Middle frontal gyrus (tissue), 1 donor: ENCODE results near the gene TNFRSF9.
"Not testable (repeated sequence)": the region's sequence is repeated elsewhere in the genome, so short reads cannot be mapped to it uniquely, and the experiment has no call there.

Experiments used
- DNase-seq: peaks from one replicate; pipeline ENCODE4 v3.0.0-alpha.2; 2015; ENCODE audit warnings: low spot score; ENCODE audit errors: extremely low spot score

TNFRSF9 gene

DNA sequence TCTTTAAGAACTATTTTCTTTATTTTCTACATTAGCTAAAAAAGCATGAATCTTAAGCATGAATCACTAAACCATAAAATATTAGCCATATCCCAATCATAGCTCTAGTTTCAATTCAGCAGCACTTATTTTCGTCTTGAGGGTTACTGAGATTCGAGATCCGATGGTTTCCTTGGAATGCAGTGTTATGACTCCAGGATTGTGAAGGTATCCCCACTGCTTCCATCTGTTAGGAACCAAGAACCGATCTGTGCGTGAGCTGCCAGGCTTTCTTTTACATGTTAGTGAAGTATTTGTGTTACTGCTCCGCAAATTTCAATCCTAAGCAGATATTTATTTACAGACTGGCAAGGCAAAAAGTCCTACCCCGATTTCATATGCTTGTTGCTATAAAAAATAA lies 18.8 kb downstream of the TNFRSF9 start:
- no peak for DNase-seq

DNA sequence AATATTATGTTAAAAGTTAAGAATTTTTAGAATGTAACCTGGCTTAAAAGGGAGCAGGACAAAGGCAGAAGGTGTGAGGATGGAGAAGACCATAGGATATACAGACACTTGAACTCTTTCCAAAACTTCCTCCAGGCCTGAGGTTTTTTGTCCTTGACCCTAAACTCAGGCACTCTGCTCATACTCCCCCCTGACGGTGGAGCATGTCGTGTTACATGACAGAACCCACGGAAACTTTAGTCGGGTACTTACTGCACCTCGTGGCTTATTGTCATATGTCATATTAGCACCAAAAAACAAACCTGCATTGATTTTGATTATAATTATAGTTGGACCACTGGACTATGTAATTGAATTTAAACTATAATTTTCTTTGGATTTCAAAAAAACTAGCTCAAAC lies 20.8 kb downstream of the TNFRSF9 start:
- DNase-seq = no peak

DNA sequence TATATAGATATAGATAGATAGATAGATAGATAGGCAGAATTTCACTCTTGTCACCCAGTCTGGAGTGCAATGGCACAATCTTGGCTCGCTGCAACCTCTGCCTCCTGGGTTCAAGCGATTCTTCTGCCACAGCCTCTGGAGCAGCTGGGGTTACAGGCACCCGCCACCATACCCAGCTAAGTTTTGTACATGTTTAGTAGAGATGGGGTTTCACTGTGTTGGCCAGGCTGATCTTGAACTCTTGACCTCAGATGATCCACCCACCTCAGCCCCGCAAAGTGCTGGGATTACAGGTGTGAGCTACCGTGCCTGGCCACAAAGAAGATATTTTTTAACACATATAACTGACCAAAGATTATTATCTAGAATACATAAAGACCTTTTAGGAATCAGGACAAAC lies 22.7 kb downstream of the TNFRSF9 start:
- not testable (repeated sequence) for DNase-seq

DNA sequence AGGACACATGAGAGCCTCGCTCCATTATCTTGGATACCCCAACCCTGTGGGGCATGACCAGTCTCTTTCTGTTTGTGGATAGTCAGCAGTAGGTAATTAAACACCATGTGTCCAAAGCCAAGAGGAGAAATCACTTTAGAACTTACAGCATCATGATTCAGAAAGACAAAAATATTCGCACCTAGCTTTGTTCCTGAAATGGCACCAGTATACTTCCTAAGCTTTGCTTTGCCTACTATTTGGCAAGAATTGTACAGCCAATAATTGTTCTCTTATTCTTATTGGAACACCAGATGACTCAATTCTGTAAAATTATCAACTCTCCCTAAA lies 24.2 kb downstream of the TNFRSF9 start:
- no peak for DNase-seq

DNA sequence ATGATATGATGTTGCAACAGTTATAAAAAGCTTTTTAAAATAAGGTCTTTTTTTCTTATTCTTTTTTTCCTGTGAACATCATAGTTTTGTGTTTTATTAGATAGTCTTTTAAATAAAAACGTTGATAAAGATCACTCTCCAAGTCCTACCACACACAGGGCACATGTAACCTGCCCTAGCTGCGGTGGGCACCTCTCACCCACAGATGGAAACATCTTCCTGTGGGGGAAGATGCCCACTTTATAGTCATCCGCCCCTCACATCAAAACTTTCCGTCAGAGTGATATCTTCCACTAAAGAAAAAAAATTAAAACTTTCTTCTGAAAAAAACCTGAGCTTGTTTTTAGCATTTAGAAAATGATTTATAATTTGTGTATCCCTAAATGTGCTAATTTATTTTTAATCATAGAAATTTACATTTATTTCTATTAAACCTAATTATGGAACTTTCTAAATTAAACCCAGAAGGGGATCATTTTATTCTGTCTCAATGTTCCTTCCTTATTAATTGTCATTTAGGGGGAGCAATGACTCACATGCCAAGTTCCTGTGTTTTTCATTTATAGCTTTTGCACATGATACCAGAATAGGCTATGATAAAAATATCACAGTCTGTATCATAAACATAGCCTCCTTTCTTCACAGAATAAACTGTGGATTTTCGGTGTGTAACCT lies 24.7 kb downstream of the TNFRSF9 start:
- DNase-seq = no peak

DNA sequence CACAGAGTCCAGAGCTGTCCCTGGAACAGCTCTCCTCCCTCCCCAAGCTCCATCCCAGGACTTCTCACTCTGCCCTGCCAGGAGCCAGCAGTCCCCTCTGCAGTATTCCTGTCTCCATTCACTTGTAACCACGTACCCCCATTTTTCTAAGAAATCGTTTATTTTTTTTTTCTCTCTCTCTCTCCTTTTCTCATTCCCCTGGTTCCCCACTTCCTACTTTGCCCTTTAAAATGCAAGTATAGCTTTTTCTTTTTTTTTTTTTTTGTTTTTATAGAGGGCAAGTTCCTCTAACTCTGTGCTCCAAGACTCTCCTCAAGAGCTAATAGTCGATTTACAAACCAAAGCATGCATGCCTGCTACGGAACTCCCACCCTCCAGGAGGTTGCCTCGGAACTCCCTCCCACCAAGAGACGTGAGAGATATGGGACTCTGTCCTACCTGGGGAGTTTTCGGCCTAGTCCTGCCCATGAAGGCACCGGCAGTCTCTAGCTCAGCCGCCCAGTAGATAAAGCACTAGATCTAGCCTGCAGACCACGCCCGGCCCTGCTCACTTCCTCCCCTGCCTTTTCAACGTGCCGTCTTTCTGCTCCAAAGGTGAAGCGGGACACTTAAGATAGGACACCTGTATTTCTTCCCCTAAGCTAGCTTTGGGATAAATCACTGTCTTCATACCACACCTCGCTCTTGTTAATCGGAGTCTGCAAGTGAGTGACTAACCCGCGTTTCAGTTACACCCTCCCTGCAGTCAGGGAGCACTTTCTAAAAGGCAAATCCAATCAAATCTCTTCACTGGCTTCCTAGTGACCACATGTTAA lies 27.7 kb downstream of the TNFRSF9 start:
- DNase-seq = no peak

DNA sequence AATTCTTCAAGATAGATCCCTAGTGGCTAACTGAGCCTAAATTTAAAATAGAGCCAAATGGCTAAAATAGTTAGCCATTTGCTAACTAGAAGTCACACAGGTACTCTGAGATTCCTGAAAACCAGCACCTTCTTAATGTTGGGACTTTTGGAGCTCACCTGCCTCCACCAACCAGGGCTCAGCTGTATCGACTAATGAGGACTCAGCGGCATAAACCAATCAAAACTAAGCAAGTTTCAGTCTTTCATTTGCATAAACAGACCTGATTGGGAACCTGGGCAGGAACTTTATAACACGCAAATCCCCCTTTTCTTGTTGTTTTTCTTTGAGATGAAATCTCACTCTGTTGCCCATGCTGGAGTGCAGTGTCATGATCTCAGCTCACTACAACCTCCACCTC lies 28.5 kb downstream of the TNFRSF9 start:
- DNase-seq = no peak

DNA sequence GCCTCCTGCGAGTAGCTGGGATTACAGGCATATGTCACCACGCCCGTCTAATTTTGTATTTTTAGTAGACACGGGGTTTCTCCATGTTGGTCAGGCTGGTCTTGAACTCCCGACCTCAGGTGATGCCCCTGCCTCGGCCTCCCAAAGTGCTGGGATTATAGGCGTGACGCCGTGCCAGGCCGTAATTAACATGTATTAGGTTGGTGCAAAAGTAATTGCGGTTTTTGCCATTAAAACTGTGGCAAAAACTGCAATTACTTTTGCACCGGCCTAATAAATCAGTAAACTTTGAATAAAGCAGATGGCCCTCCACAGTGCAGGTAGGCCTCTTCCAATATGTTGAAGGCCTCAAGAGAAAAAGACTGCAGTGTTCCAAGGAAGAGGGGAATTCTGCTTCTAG lies 35.4 kb downstream of the TNFRSF9 start:
- DNase-seq = no peak

DNA sequence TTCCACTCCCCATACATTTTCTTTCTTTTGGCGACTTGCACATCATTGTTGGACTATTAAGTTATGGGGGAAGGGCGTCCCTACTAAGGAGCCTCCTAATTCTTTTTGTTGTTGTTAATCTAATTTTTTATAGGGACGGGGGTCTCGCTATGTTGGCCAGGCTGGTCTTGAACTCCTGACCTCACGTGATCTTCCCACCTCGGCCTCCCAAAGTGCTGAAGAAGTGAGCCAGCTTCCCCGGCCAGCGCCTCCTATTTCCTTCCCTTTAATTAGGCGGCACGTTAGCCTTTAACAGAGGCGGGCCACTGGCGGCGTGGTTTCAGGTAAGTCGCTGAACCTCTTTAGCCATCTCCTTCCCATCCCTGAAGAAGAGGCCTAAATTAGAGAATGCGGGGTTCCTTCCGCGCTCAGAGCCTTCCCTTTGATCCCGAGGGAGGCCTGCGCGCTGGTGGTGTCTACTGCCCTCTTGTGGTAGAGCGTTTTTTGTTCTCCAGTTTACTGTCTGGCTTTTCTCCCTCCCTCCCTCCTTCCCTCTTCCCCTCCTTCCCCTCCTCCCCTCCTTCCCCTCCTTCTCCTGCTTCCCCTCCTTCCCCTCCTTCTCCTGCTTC lies 38.1 kb downstream of the TNFRSF9 start:
- peak; percentile 24 for DNase-seq

DNA sequence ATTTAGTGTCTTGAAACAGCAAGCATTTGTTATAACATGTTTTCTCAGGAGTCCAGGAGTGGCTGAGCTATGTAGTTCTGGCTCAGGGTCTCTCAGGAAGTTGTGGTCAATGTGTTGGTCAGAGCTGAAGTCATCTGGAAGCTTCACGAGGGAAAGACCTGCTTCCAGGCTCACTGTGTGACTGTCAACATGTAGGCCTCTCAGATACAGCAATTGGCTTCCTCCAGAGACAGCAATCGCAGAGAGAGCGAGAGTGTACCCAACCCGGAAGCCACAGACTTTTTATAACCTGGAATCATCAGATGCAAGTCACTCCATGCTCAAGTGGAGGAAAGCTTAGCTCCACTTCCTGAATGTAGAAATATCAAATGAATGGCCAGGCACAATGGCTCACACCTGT lies 40.9 kb downstream of the TNFRSF9 start:
- no peak for DNase-seq

DNA sequence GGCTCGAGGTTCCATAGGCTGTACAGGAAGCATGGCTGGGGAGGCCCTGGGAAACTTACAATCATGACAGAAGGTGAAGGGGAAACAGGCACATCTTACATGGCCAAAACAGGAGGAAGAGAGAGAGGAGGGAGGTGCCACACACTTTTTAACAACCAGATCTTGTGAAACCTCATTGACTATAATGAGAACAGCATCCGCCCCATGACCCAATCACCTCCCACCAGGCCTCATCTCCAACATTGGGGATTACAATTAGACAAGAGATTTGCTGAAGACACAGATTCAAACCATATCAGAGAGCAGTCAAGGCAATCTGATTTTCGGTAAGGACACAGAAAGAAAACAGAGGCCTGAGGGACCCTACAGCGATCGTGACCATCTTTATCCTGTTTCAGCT lies 41.7 kb downstream of the TNFRSF9 start:
- DNase-seq = no peak

DNA sequence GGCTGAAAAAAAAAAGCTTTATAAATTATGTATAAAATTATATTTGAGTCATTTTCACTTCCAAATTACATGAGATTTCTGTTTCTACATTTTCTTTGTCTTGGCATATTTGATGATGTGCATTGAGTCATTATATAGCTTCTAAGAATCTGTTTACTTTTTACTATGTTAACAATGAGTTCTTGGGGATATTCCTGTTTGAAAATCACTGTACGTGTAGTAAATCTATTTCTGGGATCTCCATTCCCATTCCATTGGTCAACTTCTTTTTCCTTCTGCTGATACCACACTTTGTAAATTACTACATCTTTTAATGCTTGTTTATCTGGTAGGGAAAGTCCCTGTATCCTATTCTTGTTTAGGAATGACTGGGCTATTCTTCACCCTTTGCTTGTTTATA lies 43.6 kb downstream of the TNFRSF9 start:
- DNase-seq = no peak

DNA sequence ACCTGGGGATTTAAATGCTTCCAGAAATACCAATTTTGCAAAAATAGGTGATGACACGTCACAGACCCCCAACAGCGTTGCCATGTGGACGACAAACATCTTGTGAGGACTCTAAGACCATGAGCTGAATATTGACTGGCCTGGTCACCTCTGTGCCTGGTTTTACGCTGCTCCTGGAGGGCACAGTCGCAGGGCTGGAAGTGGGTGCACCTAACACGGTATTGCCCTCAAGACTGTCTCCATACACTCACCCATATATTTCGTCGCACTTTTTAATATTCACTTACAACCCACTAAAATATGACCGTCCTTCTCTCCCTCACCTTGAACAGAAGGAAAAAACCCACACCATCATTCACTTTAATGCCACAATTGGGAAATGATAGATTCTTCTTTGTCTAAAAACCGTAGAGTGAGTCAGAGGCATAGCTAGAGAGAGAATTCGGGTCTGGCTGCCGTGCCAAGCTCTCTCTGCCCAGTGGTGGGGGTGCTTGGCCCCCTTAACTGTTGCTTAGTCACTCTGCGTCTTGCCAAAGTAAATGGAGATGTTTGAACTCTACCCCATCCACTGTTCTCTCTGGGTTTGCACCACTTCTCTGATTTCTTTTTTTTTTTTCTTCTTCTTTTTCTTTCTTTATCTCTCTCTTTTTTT lies 47.0 kb downstream of the TNFRSF9 start:
- DNase-seq = no peak

DNA sequence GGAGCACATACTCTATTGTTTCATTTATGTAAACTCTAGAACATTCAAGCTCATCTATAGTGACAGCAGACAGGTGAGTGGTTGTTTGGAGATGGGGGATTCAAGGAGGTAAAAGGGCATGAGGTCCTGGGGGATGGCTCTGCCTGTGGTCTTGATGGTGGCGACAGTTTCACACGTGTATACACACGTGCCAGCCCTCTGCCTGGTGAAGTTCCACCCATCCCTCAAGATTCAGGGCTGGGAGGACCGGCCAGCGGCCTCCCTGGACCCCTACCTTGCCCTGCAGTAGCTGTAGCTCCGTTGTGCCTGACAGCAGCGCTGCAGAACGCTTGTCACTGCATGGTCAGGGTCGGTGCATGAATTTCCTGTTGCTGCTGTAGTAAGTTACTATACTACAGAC lies 48.8 kb downstream of the TNFRSF9 start:
- DNase-seq = no peak

DNA sequence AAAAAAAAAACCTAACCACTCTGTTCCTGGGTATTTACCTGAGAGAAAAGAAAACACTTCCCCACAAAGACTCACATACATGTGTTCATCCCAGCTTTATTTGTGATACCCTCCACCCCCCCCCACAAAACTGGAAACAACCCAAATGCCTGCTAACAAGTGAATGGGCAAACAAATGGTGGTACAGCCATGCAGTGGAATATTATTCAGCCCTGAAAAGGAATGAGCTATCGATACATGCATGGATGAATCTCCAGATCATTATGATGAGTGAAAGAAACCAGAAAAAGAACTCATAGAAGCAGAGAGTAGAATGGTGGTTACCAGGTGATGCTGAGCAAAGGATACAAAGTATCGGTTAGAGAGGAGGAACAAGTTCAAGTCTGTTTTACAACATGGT lies 49.8 kb downstream of the TNFRSF9 start:
- DNase-seq = no peak

DNA sequence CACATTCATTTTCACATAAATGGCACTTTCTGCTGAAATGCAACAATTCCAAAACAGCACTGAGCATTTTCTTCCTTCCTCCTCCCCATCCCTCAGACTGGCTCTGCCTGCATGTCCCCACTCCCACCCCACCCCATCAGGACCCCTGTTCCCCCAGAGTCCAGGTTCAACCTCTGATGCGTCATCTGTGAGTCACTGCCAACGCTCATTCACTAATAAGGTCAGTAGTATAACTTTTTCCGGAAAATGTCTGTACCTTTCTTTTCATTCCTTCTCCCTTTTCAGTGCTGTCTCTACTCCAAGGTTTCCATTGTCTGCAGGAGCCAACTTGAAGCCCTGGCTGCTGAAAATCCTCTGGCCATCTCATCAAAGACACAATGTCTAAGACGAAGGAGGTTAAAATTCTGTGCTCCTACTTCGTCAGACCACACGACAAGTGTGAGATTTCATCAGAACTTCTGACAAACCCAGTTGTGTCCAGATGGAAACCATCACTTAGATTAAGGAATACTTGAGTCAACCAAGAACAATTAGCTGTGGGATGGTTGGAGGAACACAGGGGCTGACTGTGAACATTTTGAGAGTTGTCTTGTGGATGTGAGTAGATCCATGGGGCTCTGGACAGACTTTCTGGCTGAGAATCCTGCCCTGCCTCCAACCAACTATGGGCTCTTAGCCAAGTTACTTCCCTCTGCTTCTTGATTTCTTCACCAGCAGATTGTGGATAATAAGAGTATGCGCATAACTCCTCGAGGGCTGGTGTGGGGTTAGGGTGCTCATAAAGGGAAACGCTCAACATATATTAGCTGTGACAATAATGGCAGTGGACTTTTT lies 52.2 kb downstream of the TNFRSF9 start:
- no peak for DNase-seq

DNA sequence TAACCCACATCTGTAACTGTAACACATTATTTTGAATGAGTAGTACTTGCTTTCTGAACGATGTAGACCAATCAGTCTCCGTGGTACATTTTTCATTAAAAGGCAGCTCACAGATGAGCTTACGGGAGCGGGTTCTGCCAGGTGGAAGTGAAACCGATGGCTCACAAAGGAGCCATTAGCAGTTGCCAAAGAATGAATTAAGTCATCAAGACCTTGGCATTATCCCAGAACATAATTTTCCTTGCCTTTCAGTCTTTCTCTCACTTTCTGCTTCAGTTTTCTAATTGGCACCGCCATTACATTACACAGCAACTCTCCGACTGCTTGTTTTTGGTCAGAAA lies 54.3 kb downstream of the TNFRSF9 start:
- DNase-seq = peak; percentile 36

DNA sequence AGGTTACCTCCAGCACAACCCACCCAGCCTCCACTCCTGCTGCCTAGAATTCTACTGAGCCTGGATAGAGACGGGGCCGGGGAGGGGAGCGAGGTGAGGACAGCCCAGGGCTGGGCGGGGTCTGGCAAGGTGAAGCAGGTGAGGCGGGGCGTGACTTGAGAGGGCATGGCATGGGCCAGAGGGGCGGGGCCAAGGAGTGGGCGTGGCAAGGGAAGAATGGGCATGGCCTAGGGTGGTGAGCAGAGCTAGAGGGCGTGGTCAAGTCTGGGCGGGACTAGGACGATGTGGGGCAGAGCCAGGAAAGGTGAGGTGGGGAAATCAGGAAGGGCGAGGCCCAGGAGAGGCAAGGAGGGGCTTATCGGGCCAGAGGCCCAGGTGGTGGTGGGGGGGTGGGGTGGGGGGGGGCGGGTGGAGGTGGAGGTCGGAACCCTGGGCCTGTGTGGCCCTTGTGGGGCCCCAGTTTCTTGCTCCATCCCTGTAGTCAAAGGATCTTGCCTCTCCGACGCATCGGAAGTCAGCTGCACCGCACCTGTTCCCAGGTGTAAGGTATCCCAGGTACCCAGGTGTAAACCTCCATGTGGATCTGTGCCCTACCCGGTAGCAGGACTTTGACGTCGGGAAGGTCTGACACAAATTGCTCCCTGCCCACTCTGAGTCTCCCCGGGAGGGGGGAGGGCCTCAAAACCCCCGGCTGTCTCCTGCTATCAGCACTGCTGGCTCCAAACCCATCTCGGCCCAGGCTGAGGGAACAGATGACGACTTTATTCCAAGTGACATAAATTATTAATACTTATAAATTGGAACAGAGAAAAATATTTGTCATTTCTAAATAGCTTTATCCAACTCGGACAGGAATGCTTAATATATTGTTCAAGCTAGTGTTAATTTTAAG lies 54.9 kb downstream of the TNFRSF9 start:
- DNase-seq = no peak

DNA sequence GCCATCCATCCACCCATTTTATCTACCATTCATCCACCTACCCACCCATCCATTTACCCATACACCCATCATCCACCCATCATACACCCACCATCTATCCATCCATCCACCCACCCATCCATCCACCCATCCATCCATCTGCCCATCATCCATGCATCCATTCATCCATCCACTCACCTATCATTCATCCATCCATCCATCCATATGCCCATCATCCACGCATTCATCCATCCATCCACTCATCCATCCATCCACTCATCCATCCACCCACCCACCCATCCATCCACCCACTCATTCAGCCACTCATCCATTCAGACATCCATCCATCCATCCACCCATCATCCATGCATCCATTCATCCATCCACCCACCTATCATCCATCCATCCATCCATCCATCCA lies 55.9 kb downstream of the TNFRSF9 start:
- no peak for DNase-seq

DNA sequence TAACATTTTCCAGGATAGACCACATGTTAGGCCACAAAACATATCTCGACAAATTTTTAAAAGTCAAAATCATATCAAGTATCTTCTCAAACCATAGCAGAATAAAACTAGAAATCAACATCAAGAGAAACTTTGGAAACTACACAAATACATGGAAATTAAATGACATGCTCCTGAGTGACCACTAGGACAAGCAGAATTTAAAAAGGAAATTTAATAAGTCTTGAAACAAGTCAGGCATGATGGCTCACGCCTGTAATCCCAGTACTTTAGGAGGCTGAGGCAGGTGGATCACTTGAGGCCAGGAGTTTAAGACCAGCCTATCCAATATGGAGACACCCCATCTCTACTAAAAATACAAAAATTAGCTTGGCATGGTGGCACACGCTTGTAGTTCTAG lies 61.4 kb downstream of the TNFRSF9 start:
- no peak for DNase-seq

DNA sequence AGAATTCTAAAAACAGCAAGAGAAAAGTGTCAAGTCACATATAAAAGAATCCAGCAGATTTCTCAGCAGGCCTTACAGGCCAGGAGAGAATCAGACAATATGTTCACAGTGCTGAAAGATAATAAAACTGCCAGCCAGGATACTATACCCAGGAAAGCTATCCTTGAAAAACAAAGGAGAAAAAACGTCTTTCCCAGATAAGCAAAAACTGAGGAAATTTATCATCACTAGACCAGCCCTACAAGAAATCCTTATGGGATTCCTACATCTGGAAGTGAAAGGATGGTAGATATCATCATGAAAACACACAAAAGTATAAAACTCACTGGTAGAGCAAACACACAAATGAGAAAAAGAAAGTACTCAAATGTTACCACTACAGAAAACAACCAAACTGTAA lies 62.6 kb downstream of the TNFRSF9 start:
- no peak for DNase-seq
